SKM-1 (cell line): ENCODE data around the gene ROBO1.
A peak's percentile ranks its signal among the peaks of the same experiment; 100 is the strongest.
"Not testable (repeated sequence)": the region's sequence is repeated elsewhere in the genome, so short reads cannot be mapped to it uniquely, and the experiment has no call there.

ENCODE experiments used
- DNase-seq: peaks from one replicate; lab custom pipeline; 2025; ENCODE audit not compliant: unreplicated experiment; lab: John Stamatoyannopoulos, UW

Gene ROBO1

GRCh38 chr3:79317551-79318518, 450.0 kb downstream of the ROBO1 start:
- DNase-seq, result no peak

- DNase-seq, result no peak
Measured at GRCh38 chr3:79314962-79315361, 452.8 kb downstream of the ROBO1 start.

- no peak for DNase-seq
Measured at GRCh38 chr3:79314544-79314943, 453.3 kb downstream of the ROBO1 start.

- no peak for DNase-seq
Measured at GRCh38 chr3:79310016-79310415, 457.8 kb downstream of the ROBO1 start.

- DNase-seq, result no peak
Measured at GRCh38 chr3:79306934-79307570, 460.7 kb downstream of the ROBO1 start.

- not testable (repeated sequence) for DNase-seq
Measured at GRCh38 chr3:79299949-79300635, 467.7 kb downstream of the ROBO1 start.

GRCh38 chr3:79297245-79297960, 470.4 kb downstream of the ROBO1 start:
- DNase-seq, result no peak

- no peak for DNase-seq
Measured at GRCh38 chr3:79286882-79287281, 480.9 kb downstream of the ROBO1 start.

- no peak for DNase-seq
Measured at GRCh38 chr3:79285871-79286270, 481.9 kb downstream of the ROBO1 start.

DNA sequence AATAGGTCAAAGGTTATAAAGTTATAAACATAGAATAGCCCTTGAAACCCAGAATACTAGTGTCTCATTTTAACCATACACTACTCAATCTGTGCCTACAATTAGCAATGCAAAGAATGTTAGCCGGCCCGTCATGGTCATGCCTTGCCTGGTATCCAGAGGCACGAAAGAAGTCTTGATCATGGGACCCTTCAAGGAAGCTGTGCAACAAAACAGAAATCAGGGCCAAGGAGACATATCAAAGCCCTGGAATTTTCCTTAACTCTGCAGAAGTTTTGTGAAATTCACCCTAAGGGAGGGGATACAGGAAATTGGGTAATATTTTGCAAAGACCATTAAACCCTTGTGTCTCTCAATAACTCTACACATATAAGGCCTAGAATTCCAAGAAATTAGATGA, 482.4 kb downstream of the ROBO1 start:
- no peak for DNase-seq

GRCh38 chr3:79284781-79285180, 483.0 kb downstream of the ROBO1 start:
- no peak for DNase-seq

- DNase-seq, result no peak
Measured at GRCh38 chr3:79278681-79279080, 489.1 kb downstream of the ROBO1 start.

DNA sequence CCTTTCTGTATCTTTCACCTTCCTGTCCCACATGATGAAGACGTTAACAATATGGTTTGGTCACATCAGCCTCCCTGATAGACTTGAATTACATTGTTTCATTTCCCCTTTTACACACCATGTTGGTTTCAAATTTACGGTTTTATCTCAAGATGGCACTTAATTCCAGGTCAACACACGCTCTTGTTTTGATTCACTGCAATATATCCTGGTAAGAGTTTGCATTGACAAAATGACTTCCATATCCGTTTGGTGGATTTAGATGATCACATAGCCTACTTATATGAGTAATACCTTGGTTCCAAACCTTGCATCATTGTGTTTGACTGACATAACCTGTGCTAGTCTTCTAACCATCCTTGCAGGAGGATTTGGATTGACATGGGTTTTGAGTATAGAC, 499.4 kb downstream of the ROBO1 start:
- DNase-seq, result no peak

- no peak for DNase-seq
Measured at GRCh38 chr3:79264892-79265291, 502.9 kb downstream of the ROBO1 start.

DNA sequence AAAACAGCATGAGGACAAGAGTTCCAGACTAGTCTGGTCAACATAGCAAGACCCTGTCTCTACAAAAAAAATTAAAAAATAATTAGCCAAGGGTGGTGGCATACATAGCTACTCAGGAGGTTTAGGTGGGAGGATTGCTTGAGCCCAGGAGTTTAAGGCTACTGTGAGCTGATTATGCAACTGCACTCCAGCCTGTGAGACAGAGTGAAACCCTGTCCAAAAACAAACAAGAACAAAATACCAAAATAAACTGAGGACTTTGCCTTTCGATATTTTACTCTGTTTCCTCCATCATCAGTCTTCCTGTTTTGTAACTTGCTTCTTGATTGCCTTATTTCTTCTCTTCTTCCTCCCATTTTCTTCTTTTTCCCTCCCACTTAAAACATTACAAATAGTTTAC, 504.4 kb downstream of the ROBO1 start:
- no peak for DNase-seq

- no peak for DNase-seq
Measured at GRCh38 chr3:79258479-79258878, 509.3 kb downstream of the ROBO1 start.

DNA sequence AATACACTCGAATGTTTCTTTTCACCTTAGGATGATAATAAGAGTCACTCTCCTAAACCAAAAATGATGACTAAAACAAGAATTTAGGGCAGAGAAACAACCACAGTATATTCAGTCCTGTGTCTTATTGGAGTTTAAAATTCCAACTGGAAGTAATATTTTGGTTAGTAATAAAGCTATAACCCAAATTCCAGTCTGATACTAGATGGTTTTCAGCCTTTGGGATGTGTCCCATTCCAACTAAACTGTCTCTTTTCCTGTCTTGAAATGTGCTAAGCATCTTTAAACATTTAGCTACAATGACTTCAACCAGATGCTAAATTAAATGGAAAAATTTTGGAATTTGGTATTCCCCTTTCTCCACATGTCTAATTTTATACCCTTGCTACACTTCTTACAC, 510.0 kb downstream of the ROBO1 start:
- DNase-seq, result no peak

DNA sequence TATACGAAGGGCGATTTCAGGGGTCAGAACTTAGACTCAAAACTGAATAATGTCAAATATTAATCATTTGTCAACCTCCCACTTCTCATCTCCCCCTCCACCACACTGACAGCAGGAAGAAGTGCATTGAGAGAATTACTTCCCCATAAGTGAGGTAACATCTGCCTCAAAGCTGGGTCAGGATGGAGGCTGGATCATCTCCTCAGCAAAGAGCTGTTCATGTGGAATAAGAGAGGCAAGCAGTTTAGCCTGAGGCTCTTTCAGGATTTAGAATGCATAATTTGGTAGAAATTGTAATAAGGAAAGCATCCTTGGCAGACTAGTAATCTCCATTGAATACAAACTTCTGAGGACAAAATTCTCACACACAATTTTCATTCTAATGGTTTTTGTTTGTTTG, 512.1 kb downstream of the ROBO1 start:
- DNase-seq, result peak; percentile 28

- no peak for DNase-seq
Measured at GRCh38 chr3:79255292-79255691, 512.5 kb downstream of the ROBO1 start.

GRCh38 chr3:79253704-79254103, 514.1 kb downstream of the ROBO1 start:
- DNase-seq, result peak; percentile 57

- DNase-seq, result no peak
Measured at GRCh38 chr3:79253271-79253670, 514.5 kb downstream of the ROBO1 start.
